ENCODE results near the gene COL24A1. TPM values are rescaled to one million over a fixed set of nuclear protein-coding genes. Genes with fewer than 3 reads are reported as not detected.

The COL24A1 gene
- total RNA-seq, 1 experiment from 2014 or later: 0.08 TPM

- no peak overlapping the region for H3K4me3 ChIP-seq (ENCODE audit: low read depth in 2 of 2, low read length in 2 of 2)
- POLR2A ChIA-PET: no interaction called here
- in situ Hi-C loops (cut with HindIII; ENCODE audit: low pct_unique_long_range_greater_than_20kb, low sequenced_read_pairs): no loop called here
- CTCF ChIA-PET: no interaction called here
- ATAC-seq (no peak), DNase-seq (ENCODE audit: low read depth, low spot score) (no peak)
- no peaks in the 10 kb centered on the region for H3K4me1 ChIP-seq (ENCODE audit: control insufficient read depth, insufficient read depth, low read length)
- no TSS peak for BruUV-seq (replicated peaks)
- H3K27me3 ChIP-seq (ENCODE audit: control insufficient read depth, insufficient read depth, low read length): no peaks in the 10 kb centered on the region
- no peak overlapping the region for H3K27ac ChIP-seq (ENCODE audit: low read length)
- H3K36me3 ChIP-seq (ENCODE audit: control insufficient read depth, insufficient read depth, low read length): peaks cover 67% of the 10 kb centered on the region
- TF ChIP-seq, protein P1, sequence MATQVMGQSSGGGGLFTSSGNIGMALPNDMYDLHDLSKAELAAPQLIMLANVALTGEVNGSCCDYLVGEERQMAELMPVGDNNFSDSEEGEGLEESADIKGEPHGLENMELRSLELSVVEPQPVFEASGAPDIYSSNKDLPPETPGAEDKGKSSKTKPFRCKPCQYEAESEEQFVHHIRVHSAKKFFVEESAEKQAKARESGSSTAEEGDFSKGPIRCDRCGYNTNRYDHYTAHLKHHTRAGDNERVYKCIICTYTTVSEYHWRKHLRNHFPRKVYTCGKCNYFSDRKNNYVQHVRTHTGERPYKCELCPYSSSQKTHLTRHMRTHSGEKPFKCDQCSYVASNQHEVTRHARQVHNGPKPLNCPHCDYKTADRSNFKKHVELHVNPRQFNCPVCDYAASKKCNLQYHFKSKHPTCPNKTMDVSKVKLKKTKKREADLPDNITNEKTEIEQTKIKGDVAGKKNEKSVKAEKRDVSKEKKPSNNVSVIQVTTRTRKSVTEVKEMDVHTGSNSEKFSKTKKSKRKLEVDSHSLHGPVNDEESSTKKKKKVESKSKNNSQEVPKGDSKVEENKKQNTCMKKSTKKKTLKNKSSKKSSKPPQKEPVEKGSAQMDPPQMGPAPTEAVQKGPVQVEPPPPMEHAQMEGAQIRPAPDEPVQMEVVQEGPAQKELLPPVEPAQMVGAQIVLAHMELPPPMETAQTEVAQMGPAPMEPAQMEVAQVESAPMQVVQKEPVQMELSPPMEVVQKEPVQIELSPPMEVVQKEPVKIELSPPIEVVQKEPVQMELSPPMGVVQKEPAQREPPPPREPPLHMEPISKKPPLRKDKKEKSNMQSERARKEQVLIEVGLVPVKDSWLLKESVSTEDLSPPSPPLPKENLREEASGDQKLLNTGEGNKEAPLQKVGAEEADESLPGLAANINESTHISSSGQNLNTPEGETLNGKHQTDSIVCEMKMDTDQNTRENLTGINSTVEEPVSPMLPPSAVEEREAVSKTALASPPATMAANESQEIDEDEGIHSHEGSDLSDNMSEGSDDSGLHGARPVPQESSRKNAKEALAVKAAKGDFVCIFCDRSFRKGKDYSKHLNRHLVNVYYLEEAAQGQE (IDR thresholded peaks at IDR 0.05; ENCODE audit: insufficient read depth in 1 of 2, low read depth in 2 of 2, low read length in 1 of 2): no peak
- TF ChIP-seq, protein P2, sequence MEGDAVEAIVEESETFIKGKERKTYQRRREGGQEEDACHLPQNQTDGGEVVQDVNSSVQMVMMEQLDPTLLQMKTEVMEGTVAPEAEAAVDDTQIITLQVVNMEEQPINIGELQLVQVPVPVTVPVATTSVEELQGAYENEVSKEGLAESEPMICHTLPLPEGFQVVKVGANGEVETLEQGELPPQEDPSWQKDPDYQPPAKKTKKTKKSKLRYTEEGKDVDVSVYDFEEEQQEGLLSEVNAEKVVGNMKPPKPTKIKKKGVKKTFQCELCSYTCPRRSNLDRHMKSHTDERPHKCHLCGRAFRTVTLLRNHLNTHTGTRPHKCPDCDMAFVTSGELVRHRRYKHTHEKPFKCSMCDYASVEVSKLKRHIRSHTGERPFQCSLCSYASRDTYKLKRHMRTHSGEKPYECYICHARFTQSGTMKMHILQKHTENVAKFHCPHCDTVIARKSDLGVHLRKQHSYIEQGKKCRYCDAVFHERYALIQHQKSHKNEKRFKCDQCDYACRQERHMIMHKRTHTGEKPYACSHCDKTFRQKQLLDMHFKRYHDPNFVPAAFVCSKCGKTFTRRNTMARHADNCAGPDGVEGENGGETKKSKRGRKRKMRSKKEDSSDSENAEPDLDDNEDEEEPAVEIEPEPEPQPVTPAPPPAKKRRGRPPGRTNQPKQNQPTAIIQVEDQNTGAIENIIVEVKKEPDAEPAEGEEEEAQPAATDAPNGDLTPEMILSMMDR (IDR thresholded peaks at IDR 0.05): no peak
- no peak for TF ChIP-seq POLR2AphosphoS5 (IDR thresholded peaks at IDR 0.05; ENCODE audit: low read depth, low read length)
- TF ChIP-seq SIN3A (IDR thresholded peaks at IDR 0.05; ENCODE audit: borderline replicate concordance, insufficient read depth, low read depth, low read length): no peak
- no peak for TF ChIP-seq TCF7L2 (IDR thresholded peaks at IDR 0.05; ENCODE audit: low read depth, low read length)
- no peaks in the 10 kb centered on the region for H3K9me3 ChIP-seq (ENCODE audit: control insufficient read depth, insufficient read depth, low read depth, low read length)
- intact Hi-C loops (cut with micrococcal nuclease; ENCODE audit: unreplicated experiment): loop anchor here (10.0 kb wide), 1 partner anchor 454 kb away; the partner anchor contains the start of gene COL24A1
Observed at GRCh38 chr1:85700422-85700821, 456.1 kb downstream of the COL24A1 start.

DNA sequence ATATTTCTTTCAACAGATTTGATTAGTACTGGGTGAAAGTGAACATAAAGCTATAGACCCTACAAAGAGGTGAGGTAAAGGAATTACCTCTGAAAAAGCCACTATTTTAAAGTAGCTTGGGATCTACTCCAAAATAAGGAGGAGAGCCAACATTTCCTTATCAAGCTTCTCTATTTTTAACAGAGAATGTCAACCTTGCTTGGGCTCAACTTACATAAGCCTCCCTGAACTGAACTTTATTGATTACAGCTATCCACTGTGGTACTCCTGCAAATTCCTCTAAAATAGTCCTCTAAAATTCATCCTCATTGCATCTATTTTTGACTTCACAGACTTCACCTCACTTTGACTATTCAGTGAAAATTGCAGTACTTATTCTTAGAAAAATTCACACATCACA is 458.7 kb downstream of the COL24A1 start:
- intact Hi-C loops (cut with micrococcal nuclease; ENCODE audit: unreplicated experiment): no loop called here
- no TSS peak for BruUV-seq (replicated peaks)
- CTCF ChIA-PET: interaction anchor here (1.1 kb wide), 1 partner anchor 10 kb away, joined by 3 read pairs; the partner anchor contains the start of gene ZNHIT6

More for the DNA sequence above, 458.7 kb downstream of the COL24A1 start:
- peaks cover 51% of the 10 kb centered on the region for H3K36me3 ChIP-seq (ENCODE audit: control insufficient read depth, insufficient read depth, low read length)
- no peak for TF ChIP-seq POLR2AphosphoS5 (IDR thresholded peaks at IDR 0.05; ENCODE audit: low read depth, low read length)
- TF ChIP-seq, protein P1 (IDR thresholded peaks at IDR 0.05; ENCODE audit: insufficient read depth in 1 of 2, low read depth in 2 of 2, low read length in 1 of 2): no peak
- TF ChIP-seq TCF7L2 (IDR thresholded peaks at IDR 0.05; ENCODE audit: low read depth, low read length): no peak
- TF ChIP-seq, protein P2 (IDR thresholded peaks at IDR 0.05): no peak
- TF ChIP-seq SIN3A (IDR thresholded peaks at IDR 0.05; ENCODE audit: borderline replicate concordance, insufficient read depth, low read depth, low read length): no peak
- H3K4me3 ChIP-seq (ENCODE audit: low read depth in 2 of 2, low read length in 2 of 2): no peak overlapping the region
- ATAC-seq (no peak), DNase-seq (ENCODE audit: low read depth, low spot score) (no peak)
- H3K27me3 ChIP-seq (ENCODE audit: control insufficient read depth, insufficient read depth, low read length): no peaks in the 10 kb centered on the region
- POLR2A ChIA-PET: interaction anchor here (0.6 kb wide), 1 partner anchor 117 kb away, joined by 4 read pairs; no protein-coding TSS in a partner anchor
- in situ Hi-C loops (cut with HindIII; ENCODE audit: low pct_unique_long_range_greater_than_20kb, low sequenced_read_pairs): loop anchor here (25.0 kb wide), 1 partner anchor 386 kb away; no protein-coding TSS in a partner anchor
- peaks cover 4% of the 10 kb centered on the region; the same call in 1 of the 2 replicates for H3K4me1 ChIP-seq (ENCODE audit: control insufficient read depth, insufficient read depth, low read length)
- no peaks in the 10 kb centered on the region for H3K9me3 ChIP-seq (ENCODE audit: control insufficient read depth, insufficient read depth, low read depth, low read length)
- H3K27ac ChIP-seq (ENCODE audit: low read length): no peak overlapping the region; the same call in 1 of the 2 replicates

Data from Panc1 (cell line).